ENCODE measurements around the gene ACSS1.
A peak's percentile ranks its signal among the peaks of the same experiment; 100 is the strongest.

Gene ACSS1

GRCh38 chr20:25058051-25058846 is at the start of gene ACSS1:
Gene ACSS1 (minus strand): TSS chr20:25058139. CDS start chr20:25058102, 37 bp downstream.
- peak; percentile 68 for DNase-seq

- no peak for DNase-seq
These were observed 45.6 kb upstream of the ACSS1 start for GRCh38 chr20:25103526-25103925.

- no peak for DNase-seq
These were observed 43.0 kb upstream of the ACSS1 start for GRCh38 chr20:25100914-25101313.

- DNase-seq, result no peak
These were observed 41.7 kb upstream of the ACSS1 start for GRCh38 chr20:25099601-25100140.

GRCh38 chr20:25097498-25097897 is 39.6 kb upstream of the ACSS1 start:
- no peak for DNase-seq

- DNase-seq, result peak; percentile 24
These were observed 32.8 kb upstream of the ACSS1 start for GRCh38 chr20:25090492-25091429.

GRCh38 chr20:25089662-25090061 is 31.7 kb upstream of the ACSS1 start:
- no peak for DNase-seq

- DNase-seq, result no peak
These were observed 31.2 kb upstream of the ACSS1 start for GRCh38 chr20:25089096-25089495.

GRCh38 chr20:25088267-25088666 is 30.3 kb upstream of the ACSS1 start:
- DNase-seq, result no peak

GRCh38 chr20:25087186-25087929 is 29.4 kb upstream of the ACSS1 start:
- DNase-seq, result no peak

GRCh38 chr20:25085756-25086495 is 28.0 kb upstream of the ACSS1 start:
- no peak for DNase-seq

GRCh38 chr20:25084626-25085187 is 26.8 kb upstream of the ACSS1 start:
- DNase-seq, result no peak

GRCh38 chr20:25083773-25084625 is 26.1 kb upstream of the ACSS1 start:
- DNase-seq, result peak; percentile 57

- DNase-seq, result no peak
These were observed 25.3 kb upstream of the ACSS1 start for GRCh38 chr20:25083141-25083772.

GRCh38 chr20:25082498-25082873 is 24.5 kb upstream of the ACSS1 start:
- no peak for DNase-seq

- no peak for DNase-seq
These were observed 24.0 kb upstream of the ACSS1 start, which contains the start of gene VSX1 for GRCh38 chr20:25081730-25082497. Gene VSX1 (minus strand): TSS chr20:25082141. CDS start chr20:25082096, 45 bp downstream.

- DNase-seq, result peak; percentile 21
These were observed 23.3 kb upstream of the ACSS1 start for GRCh38 chr20:25081065-25081729.

- DNase-seq, result no peak
These were observed 21.2 kb upstream of the ACSS1 start for GRCh38 chr20:25079171-25079570.

- DNase-seq, result no peak
These were observed 20.7 kb upstream of the ACSS1 start for GRCh38 chr20:25078662-25079061.

Measured in stimulated activated CD4-positive, alpha-beta T cell treated with anti-CD3 and anti-CD28 coated beads, Interleukin-4, amount 100 ng/mL, for 24 hours (primary cell).